A204.1 (cell line): ENCODE results near the gene GMEB2.
"Not testable (repeated sequence)": the region's sequence is repeated elsewhere in the genome, so short reads cannot be mapped to it uniquely, and the experiment has no call there.

Experiments
- FAIRE-seq: peaks from 2 replicates; lab custom pipeline; 2012; peaks lifted over from hg19 to GRCh38; lab: Jason Lieb, UNC

GMEB2 gene

DNA sequence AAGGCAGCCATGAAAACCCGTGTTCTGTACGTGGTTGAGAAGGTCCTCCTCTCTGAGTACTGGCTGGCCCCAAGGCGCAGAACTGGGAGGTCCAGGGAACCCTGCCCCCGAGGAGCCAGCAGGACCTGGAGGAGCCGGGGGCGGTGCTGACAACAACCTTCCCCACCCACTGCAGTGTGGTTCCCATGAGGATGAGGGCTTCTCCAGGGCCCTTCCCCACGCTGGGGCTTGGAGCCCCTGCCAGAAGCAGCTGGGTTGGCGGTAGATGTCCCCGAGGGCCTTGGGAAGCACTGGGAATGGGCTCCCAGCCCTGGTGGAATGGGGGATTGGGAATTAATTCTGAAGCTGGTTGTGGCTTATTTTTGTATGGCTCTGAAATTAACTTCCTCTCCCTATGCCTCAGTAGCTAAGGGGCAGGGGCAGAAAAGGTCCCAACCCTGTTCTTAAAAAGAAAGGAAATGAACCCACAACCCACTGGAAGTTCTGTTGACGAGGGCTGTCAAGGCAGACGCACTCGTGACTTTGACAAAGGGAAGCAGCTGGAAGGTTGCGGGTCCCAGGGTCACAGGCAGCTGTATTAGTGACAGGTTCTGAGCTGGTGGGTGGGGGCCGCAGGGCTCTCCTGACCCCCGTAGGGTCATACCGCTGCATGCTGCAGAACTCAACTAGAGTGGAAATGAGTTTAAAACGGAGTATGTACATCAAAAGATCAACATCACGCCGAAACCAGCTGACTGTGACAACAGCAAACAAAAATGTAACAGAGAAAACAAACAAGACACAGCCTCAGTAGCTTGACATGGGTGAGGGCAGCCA is 38.9 kb downstream of the GMEB2 start:
- no peak for FAIRE-seq

DNA sequence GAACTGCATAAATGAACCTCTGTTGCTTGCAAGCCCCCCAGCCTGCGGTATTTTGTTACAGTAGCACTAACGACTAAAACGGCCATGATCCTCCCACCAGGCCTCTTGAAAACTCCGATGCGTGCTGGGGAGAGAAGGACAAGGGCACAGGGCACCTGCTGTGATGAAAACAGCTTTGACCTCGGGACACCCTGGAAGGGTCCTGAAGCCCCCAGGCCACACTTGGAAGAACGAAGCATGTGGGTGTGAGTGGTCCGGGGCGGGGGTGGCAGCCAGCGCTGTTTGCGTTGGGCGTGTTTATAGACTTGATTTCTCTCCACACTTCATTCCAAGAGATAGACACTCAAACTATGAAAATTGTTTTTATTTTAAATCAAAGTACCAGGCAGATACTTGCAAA is 39.6 kb downstream of the GMEB2 start:
- FAIRE-seq: no peak

DNA sequence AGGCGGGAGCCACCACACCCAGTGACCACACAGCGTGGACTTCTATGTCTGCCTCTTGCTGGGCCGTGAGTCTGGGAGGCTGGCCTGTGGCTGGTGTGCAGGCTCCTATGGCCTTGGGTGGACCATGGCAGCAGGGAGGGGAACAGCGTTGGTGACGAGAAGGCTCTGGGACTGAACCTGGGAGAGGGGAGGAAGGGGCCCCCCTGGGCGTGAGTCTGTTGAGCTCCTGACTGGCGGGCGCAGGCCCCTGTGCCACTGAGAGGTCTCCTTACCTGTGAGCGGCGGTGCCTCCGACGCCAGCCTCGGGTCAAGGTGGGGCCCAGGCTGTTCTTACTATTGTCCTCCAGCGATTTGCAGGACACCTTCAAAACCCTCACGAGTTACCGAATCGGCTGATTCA is 40.1 kb downstream of the GMEB2 start:
- no peak for FAIRE-seq

DNA sequence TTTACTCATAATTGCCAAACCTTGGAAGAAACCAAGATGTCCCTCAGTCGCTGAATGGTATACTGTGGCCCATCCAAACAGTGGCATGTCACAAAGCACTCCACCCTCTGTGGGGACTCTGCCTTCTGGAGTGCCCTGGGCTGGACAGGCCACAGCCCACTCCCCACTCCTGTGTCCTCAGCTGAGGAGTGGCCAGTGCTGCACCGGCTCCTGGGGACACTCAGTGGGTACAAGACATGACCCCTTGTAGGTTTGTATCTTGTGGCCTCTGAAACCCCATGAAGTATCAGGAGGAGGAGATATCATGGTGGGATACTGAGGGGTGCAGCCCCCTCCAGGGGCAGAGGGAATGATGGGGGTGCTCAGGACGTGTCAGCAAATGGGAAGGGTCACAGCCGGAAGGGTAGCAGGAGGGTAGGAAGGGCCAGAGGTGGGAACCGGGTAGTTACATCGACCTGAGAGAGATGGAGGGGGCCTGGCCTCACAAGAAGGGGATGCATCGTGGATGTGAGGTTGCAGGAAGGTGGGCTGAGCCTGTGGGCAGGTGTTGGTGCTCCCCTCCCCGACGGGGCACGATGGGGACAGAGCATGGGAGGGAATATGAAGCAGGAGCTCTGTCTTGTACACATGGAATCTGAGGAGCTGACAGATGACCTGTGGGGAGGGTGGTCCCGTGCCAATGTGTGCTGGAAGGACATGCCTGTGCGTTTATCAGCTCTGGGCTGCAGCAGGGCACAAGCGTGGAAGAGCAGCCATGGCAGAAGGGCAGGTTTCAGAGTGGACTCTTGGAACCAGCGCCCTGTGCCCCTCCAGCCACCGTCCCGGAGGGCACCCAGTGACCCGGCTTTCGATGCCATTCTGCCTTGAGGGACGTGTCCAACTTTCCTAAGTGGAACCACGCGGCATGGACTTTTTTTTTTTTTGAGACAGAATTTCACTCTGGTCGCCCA is 41.0 kb downstream of the GMEB2 start:
- no peak for FAIRE-seq

DNA sequence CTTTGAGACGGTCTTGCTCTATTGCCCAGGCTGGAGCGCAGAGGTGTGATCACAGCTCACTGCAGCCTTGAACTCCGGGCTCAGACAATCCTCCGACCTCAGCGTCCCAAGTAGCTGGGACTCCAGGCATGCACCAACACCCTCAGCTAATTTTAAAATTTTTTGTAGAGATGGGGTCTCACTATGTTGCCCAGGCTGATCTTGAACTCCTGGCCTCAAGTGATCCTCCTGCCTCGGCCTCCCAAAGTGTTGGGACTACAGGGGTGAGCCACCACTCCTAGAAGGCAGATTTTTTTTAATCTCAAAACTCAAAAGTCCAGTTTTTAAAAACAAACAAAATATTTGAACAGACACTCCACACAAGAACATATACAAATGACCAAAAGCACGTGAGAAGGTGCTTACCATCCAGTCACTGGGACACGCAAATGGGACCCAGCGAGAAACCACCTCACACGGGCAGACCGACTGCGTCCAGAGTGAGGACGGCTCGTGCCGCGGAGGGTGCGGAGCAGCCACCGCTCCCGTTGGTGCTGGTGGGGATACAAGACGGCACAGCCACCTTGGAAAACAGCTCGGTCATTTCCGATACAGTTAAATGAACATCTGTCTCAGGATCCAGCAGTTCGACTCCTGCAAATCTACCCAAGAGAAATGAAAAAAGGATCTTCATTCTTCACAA is 44.4 kb downstream of the GMEB2 start:
- FAIRE-seq: no peak

DNA sequence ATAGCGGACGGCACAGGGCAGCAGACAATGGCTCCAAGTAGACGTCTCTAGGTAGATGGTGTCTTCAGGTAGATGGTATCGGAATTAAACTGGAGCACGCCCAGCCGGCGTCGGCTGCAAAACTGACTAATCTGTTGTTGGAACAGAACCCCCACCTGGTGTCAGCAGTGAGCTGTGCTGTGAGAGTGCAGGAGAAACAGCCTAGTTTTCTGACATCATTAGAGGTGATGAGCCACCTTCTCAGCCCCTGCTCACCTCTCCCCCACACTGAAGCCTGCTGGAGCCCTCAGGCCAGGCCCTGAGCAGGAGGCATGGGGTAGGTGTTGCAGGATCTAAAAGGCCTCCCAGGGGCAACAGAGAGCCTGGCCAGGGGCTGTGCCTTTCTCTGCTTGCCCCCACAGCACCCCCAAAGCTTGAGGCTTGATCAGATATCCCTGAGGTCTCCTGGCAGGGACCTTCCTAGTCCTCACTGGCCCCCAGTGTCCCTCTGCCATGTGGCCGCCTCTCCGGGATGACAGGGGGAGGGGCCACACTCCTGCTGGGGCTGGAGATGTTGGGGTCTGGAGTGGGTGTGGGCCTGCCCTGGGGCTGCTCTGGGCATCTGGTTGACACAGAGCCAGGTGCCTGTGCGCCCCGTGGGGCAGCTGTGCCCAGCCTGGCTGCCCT is 46.0 kb downstream of the GMEB2 start:
- no peak for FAIRE-seq

DNA sequence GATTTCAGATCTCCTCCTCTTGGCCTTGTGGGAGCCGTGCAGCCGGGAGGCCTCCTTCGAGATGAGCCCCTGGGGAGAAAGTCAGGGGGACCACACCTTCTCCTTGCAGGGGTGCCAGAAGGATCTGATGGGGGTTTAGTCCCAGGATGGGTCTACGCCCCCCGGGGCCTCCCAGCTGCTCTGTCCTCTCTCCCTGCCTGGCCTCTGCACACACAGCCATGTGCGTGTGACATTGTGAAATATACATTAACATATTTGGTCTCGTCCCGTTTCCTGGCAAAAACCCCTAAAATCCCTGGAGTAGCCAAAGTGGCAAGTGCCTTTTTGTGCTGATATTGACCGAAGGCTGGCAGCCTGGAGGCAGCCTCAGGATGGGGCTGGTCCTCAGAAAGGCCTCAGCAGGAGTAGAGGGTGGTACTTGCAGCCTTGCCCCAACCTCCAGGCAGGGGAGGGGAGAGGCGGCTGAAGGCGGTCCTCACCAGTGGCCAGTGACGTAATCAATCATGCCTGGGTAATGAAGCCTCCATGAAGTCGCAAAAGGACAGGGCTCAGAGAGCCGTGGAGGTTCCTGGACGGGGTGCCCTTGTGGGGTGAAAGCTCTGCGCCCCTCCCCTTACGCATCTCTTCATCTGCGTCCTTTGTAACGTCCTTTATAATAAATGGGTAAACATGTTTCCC is 47.7 kb downstream of the GMEB2 start:
- FAIRE-seq: no peak

DNA sequence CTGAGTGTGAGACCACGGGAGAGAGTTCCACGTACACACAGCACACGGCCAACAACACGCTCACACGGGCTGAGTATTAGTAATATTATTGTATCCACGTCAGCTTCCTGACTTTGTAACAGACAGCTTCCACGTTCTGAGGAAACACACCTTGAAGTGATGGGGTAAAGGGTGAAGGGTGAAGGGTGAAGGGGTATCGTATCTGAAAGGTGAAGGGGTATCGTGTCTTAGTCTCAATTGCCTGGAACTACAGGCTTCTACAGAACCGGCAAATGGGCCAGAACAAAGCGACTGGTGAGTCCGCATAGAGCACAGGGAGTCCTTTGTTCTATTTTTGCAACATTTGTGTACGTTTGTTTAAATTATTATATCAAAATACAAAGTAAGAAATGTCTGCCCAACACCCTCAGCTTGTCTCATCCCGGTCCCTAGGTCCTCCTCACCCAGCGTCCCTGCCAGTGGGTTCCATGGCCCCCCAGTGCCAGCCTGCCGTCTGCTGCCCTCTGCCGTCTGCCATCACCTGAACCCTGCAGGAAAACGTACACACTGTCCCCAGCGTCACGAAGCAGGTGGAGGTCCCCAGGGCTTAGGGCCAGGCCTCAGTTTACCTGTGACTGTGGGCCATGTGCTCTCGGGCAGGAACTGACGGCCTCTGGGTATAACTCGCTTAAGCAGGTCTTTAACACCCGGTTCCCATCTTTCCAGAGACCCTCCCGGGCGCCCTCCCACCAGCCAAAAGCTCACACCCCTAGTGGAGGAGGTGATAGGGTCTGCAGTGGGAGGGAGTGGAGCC is 48.5 kb downstream of the GMEB2 start:
- no peak for FAIRE-seq

DNA sequence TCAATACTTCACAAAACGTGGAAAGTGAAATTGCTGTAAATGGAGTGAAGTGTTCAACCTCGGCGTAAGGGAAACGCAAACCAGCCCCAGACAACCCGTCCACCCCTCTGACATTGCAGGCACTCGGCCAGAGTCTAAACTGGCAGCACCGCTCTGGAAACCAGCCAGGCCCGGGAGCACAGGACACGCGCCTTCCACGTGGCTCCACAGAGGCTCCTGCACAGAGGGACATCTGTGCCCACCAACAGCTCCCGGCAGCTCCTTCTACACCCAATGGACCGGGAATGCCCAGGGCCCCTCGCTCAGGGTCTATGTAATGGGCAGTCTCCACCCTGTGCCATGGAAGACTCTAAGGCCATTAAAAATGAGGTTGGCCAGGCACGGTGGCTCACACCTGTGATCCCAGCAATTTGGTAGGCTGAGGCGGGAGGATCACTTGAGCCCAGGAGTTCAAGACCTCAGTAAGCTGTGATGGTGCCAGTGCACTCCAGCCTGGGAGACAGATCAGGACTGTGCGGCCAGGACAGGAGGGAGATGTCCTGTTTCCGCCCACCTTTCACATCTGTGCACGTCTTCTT is 49.5 kb downstream of the GMEB2 start:
- no peak for FAIRE-seq

DNA sequence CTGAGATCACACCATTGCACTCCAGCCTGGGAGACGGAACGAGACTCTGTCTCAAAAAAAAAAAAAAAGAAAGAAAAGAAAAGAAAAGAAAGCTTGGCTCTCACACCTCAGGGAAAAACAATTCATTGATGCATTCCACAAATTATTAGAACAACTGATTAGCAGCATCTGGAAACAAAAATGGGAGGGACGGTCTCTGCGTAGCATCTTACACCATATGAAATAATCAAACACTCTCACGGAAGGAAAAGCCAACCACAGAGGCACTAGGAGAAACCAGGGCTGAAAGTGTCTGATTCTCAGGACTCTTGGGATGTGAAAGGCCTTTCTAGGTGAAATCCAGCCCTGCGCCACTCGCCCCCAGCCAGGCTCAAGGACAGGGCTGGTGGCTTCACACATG is 50.6 kb downstream of the GMEB2 start:
- no peak for FAIRE-seq

DNA sequence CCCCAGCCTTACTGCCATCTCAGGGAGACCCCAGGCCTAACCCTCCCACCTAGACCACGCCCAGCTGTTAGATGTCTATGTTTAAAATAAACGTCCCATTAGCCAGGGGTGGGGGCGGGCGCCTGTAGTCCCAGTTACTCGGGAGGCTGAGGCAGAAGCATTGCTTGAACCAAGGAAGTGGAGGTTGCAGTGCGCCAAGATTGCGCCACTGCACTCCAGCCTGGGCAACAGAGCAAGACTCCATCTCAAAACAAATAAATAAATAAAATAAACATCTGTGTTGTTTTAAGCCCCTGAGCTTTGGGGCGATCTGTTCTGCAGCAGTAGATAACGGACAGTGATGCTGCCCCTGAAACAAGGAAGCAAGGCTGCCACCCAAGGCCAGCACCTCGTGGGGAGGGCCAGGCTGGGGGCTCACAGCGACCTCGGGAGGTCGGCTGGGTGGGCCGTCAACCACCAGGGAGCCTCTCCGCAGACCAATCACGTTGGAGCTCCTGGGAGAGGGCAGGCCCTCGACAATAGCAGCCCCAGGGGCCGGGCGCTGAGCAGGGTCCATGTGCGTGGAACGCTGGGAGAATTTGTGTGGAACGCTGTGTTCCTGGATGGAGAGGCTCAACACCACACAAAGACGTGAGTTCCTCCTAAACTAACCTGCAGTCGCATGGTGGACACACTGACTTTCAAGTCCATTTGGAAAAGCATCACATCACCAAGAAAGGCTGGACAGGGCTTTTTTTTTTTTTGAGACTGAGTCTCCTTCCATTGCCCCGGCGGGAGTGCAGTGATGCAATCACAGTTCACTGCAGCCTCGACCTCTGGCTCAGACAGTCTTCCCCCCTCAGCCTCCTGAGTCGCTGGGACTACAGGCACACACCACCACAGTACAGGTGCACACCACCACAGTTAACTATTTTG is 51.8 kb downstream of the GMEB2 start:
- no peak for FAIRE-seq

DNA sequence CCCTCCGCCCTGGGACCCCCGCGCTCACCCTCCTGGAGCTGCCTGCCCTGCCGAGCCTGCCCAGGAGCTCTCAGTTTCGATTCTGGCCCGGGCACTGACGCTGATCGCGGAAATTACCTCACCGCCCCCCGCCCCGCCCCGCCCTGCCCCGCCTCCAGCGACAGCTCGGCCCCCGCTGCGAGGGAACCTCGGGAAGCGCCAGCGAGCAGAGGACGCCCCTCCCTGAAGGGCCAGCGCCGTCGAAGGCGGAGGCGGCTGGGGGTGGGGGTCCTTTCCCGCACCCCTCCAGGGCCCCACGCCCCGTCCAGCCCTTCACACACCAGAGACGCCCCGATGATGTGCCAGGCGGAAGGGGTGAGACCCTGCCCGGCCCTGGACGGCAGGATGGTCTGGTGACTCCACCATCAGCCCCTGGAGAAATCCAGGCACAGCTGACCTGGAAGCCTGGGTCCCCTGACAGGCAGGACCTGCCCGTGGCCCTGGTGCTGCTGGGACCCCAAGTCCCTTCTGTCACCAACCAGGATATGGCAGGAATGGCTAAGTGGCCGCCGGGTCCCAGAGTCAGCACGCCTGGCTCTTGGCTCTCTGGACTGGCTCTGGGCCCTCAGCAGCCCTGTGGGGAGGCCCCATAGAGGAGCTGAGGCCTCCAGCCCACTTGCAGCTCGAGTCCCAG is 52.6 kb downstream of the GMEB2 start, which contains the start of gene HELZ2:
Gene HELZ2 (minus strand): TSS at position 84 of the 673 bp plus-strand sequence. CDS start 1,854 bp downstream, outside the sequence.
- FAIRE-seq: no peak

DNA sequence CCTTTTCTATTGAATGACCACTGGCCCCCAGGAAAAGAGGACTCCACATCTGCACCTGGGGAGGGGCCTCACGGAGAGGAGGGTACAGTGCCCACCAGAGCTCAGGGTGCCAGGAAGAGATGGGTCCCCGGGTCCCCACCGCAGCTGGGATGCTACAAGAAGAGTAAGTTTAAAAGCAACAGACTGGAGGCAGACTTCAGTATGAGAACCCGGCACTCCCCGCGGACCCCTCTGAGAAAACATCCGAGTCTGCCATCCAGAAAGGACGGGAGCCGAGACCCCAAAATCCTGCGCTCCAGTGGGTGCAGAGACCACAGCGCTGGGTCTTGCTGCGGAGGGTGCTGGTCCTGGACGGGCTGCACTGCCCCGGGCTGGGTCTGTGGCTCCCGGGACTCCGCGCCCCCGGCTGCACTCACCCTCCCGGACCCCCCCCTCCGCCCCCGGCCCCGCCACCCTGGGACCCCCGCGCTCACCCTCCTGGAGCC is 53.2 kb downstream of the GMEB2 start:
- no peak for FAIRE-seq

DNA sequence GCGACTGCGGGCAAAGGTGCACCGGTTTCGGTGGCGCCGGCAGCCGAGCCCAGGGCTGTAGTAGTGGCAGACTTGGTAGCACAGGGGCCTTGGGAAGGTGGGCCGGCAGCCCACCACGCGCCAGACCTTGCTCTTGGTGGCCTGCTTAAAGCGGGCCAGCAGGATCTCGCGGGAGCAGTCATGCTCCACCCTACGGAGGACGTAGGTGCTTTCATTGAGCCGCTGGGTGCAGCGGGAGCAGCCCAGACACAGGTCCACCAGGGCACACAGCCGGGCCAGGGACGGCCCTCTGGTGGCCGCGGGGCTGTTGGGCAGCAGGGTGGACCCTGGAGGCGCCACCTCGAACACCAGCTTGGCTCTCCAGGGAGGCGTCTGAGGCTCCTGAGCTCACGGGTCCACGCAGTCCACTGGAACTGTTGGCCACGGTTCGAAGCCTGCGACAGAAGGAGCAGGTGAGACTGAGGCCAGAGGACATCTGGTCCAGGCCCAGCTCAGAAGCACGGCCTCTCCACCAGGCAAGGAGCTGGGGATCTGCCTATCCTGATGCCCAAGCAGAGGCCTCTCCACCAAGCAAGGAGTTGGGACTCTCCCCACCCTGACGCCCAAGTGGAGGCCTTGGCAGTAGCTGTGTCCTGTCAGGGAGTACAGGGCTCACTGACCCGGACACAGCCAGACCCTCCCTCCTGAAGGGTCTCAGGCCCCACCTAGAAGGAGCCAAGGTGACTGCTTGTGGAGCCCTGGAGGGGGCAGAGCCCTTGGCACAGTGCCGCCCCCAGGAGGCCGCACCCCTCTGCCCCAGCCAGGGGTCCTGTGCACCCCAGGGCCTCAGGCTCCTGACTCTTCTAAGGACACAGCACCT is 53.9 kb downstream of the GMEB2 start:
- no peak for FAIRE-seq

DNA sequence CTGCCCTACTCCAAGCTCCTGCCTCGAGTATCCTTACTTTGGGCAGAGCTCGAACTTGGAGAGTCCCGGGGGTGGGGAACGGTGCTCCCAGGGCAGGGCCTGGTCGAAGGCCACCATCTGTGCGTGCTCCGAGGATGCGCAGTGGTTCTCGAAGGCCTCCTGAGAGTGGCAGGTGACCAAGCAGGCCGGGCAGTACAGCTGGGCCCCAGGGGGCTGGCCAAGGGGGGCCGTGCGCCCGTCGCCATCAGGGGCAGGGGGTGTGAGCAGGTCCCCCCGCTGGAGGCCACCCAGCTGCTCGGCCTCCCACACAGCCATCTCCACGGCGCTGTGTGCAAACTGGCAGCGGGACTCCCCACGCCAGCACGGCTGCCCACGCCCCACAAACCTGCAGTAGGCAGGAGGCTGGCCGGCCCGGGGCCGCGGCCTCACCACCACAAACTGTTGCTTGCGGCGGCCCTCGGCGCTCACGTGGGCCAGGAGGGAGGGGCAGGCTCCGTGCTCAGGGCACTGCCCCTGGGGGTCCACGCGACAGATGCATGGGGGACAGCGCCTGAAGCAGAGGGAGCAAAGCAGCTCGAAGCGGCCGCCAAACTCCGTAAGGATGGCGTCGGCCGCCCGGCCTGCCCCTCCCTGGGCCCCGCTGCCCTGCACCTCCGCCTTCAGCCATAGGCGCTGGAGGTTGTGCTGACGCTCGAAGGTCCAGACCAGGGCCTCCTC is 54.7 kb downstream of the GMEB2 start:
- no peak for FAIRE-seq

DNA sequence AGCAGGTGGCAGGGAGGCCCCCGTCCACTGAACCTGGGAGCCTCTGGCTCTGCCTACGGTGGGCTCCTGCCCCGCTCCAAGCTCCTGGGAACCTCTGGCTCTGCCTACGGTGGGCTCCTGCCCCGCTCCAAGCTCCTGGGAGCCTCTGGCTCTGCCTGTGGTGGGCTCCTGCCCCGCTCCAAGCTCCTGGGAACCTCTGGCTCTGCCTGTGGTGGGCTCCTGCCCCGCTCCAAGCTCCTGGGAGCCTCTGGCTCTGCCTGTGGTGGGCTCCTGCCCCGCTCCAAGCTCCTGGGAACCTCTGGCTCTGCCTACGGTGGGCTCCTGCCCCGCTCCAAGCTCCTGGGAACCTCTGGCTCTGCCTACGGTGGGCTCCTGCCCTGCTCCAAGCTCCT is 55.8 kb downstream of the GMEB2 start:
- not testable (repeated sequence) for FAIRE-seq
